Effector memory CD8-positive, alpha-beta T cell (primary cell): ENCODE results near the gene ZNF804B.

Source experiments
- ATAC-seq: fragments of 150-1000 bp; cut with Tn5 transposase; replicated peaks from 2 replicates; pipeline ENCODE4 v1.10.0; 2021; ENCODE audit warnings: mild to moderate bottlenecking, moderate library complexity
- DNase-seq, 3 experiments: peaks; one replicate each; pipeline ENCODE4 v3.0.0; 2021
- H3K27ac Mint-ChIP-seq, 2 donors: one replicate each; pipeline ENCODE4 v1.8.0; 2022; ENCODE audit warnings: mild to moderate bottlenecking in 2 of 2, mixed read lengths in 2 of 2, moderate library complexity in 2 of 2
- H3K27me3 Mint-ChIP-seq, 2 donors: one replicate each; pipeline ENCODE4 v1.8.0; 2022; ENCODE audit warnings: mixed read lengths in 2 of 2
- H3K36me3 Mint-ChIP-seq: one replicate; pipeline ENCODE4 v1.8.0; 2022; ENCODE audit warnings: mild to moderate bottlenecking, moderate library complexity, mixed read lengths; ENCODE audit not compliant: insufficient read depth
- H3K4me1 Mint-ChIP-seq, 2 donors: one replicate each; pipeline ENCODE4 v1.8.0; 2022; ENCODE audit warnings: low read depth in 2 of 2, mixed read lengths in 2 of 2
- H3K4me3 Mint-ChIP-seq, 2 donors: one replicate each; pipeline ENCODE4 v1.8.0; 2022; ENCODE audit warnings: mild to moderate bottlenecking in 2 of 2, mixed read lengths in 2 of 2, moderate library complexity in 2 of 2
- H3K9me3 Mint-ChIP-seq, 2 donors: one replicate each; pipeline ENCODE4 v1.8.0; 2022; ENCODE audit warnings: mixed read lengths in 2 of 2

ZNF804B gene

DNA sequence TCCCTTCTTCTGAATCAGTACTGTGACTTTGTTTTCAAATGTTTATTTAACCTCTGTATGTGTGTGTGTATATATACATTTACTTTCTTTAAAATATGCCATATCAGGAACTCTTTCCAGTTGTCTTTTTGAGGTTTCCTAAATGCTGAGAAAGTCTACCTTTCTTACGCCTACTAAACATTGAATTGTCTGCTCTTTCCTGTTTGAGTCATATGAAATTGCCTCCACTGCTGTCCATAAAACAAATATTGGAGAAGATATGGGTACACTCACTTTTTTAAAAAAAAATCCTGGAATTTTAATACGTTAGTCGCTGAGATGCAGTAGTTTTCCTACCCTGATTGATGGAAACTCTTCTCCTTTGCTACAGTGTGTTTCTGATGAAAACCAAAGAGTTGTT is 334.8 kb downstream of the ZNF804B start:
- DNase-seq, result no peak
- H3K36me3 Mint-ChIP-seq, result no peaks in the 10 kb centered on the region
- no peak overlapping the region for H3K27ac Mint-ChIP-seq
- no peak overlapping the region for H3K4me3 Mint-ChIP-seq
- peaks cover 0 to 2% of the 10 kb centered on the region in 2 donors for H3K9me3 Mint-ChIP-seq
- H3K27me3 Mint-ChIP-seq, result no peaks in the 10 kb centered on the region
- H3K4me1 Mint-ChIP-seq, result no peaks in the 10 kb centered on the region
- ATAC-seq, result no peak

DNA sequence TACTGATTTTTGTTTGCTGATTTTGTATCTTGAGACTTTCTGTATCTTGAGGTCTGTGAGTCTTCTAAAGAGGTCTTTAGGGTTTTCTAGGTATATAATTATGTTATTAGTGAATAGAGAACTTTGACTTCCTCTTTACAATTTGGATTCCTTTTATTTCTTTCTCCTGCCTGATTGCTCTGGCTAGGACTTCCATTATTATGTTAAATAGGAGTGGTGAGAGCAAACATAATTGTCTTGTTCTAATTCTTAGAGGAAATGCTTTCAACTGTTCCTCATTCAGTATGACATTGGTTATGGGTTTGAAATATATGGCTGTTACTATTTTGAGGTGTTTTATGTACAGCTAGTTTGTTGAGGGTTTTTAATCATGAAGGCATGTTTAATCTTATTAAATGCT is 344.1 kb downstream of the ZNF804B start:
- Mint-ChIP-seq H3K4me1 (no peaks in the 10 kb centered on the region), H3K27me3 (no peaks in the 10 kb centered on the region), H3K4me3 (no peak overlapping the region), H3K9me3 (peaks cover 8 to 11% of the 10 kb centered on the region in 2 donors), H3K36me3 (no peaks in the 10 kb centered on the region), H3K27ac (no peak overlapping the region)
- no peak for DNase-seq
- ATAC-seq, result no peak

DNA sequence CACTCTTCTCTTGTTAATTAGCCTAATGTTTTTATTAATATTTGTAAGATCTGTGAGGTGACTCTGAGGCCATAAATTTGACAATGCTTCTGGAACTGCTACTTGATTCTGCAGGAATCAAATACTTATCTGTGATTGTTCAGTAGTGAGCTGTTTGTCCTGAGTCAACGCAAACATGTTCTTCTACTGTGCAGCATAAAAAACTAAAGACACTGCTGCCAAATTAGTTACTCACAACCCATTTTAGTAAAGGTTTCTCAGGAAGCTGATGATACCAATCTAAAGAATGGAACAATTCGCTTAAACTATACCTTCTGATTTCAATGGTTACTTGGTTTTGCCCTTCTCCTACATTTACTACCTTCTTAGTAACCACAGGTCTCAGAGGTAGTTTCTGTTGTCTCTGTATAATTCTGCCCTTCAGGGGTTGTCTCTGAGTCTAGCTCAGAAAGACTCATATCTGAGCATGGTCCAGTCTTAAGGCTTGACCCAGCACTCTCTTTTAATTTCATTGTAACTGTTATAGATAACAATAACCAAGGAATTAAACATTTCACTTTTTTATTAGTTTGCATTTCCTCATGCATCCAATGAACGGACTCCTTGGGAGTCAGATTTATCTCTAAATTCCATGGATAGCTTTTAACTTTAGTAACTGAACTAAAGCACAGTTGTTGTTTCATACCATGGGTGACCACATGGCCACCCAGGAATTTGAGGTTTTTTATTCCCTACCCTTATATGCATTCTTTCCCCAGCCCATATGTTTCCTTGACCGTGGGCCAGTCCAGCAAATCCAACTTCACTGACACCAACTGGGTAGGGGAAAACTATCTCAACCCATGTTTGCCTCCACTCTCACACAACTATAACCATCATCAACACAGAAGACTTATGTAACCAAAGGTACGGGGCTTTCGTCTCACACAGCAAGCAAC is 345.5 kb downstream of the ZNF804B start:
- Mint-ChIP-seq H3K27ac (no peak overlapping the region), H3K4me3 (no peak overlapping the region), H3K9me3 (peaks cover 9 to 11% of the 10 kb centered on the region in 2 donors), H3K4me1 (no peaks in the 10 kb centered on the region), H3K27me3 (no peaks in the 10 kb centered on the region), H3K36me3 (no peaks in the 10 kb centered on the region)
- no peak for DNase-seq
- ATAC-seq, result no peak

DNA sequence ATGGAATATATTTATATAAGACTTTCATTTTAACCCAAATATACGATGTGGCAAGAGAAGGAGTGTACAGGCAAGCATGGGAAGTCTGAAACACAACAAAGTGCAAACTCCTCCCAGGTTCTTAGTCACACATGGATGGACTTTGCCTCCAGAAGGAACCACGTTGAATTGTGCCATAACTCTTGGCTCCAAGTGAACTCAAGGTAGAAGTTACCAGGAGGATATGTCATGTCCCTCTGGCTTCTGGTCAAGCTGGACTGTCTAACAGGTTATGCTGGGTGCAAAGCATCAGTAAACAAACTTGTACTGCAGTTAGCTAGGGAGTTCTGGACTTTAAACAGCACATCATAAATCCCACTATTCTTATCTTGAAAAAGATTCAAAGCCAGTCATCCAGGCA is 364.4 kb downstream of the ZNF804B start:
- H3K4me3 Mint-ChIP-seq, result no peak overlapping the region
- no peaks in the 10 kb centered on the region for H3K4me1 Mint-ChIP-seq
- no peak for ATAC-seq
- H3K36me3 Mint-ChIP-seq, result no peaks in the 10 kb centered on the region
- no peak overlapping the region for H3K27ac Mint-ChIP-seq
- H3K9me3 Mint-ChIP-seq, result peaks cover 6 to 9% of the 10 kb centered on the region in 2 donors
- no peaks in the 10 kb centered on the region for H3K27me3 Mint-ChIP-seq
- DNase-seq, result no peak

DNA sequence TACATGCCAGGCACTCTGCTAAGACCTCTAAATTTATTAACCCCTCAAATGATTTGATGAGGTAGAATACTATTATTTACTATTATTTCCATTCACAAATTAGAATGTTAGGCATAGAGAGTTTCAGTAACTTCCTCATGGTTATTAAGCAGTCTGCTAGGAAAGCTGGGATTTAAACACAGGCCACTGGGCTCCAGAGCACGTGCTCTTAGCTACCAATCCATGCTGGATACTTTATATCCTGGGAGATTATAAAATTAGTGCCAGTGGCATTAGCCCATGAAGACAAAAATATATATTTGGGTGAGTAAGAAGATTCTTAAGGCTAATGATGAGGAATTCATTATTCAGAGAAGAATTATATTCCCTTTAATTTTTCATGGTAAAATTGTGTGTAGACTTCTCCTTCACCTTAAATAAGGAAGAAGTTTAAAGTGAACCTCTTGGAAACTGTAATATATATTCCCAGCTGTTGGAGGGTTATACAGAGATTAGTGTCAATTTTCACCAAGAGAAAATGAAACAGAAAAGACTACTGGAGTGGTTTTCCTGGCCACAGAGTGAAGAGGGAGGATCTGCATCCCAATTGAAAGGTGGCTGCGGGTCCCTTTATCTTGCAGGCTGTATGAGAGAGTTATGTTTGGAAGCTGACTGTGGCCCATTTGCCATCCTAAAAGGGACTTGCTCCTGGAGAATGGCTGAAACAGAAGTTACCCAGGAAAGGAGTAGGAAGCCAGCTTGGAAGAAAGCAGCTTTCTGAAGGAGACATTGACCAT is 370.3 kb downstream of the ZNF804B start:
- Mint-ChIP-seq H3K4me1 (no peaks in the 10 kb centered on the region), H3K27ac (no peak overlapping the region), H3K4me3 (no peak overlapping the region), H3K27me3 (no peaks in the 10 kb centered on the region), H3K36me3 (no peaks in the 10 kb centered on the region), H3K9me3 (no peaks in the 10 kb centered on the region)
- DNase-seq, result no peak
- no peak for ATAC-seq

DNA sequence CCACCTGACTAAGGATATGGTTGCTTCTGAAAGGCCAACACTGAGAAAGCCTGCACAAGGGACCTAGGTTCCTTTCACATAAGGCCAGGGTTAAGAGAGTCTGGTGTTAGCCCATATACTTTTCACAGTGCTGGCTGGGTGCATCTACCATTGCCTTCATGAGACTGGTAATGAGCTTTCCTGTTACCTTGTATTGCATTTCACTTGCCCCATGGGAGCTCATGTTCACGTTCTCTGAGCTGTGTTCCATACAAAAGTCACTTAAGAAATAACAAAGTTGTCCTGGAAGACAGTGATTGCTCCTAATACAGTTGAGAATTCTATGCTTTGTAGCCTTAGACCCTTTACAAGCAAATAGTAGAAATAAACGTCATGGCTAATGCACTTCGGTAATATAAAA is 373.9 kb downstream of the ZNF804B start:
- DNase-seq (no peak), ATAC-seq (no peak)
- no peaks in the 10 kb centered on the region for H3K36me3 Mint-ChIP-seq
- H3K4me1 Mint-ChIP-seq, result no peaks in the 10 kb centered on the region
- H3K27ac Mint-ChIP-seq, result no peak overlapping the region
- no peak overlapping the region for H3K4me3 Mint-ChIP-seq
- peaks cover 1 to 4% of the 10 kb centered on the region in 2 donors for H3K9me3 Mint-ChIP-seq
- no peaks in the 10 kb centered on the region for H3K27me3 Mint-ChIP-seq

DNA sequence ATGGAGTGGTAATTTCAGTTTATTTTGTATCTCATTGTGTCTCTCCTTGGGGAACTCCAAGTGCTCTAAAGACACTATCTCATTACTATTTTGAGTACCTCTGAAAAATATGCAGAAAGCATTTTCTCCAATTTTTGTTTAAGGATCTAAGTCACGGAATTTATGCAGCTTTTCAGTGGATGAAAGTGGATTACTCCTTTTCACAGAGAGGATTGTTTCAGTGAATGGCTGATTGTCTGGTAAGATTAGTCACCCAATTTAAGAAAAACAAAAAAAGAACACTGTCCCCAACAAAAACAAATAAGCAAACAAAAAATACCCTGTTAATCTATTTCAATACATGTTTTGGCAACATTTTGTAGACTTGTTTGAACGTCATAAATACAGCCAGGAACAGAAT is 374.3 kb downstream of the ZNF804B start:
- no peak for DNase-seq
- no peak overlapping the region for H3K27ac Mint-ChIP-seq
- ATAC-seq, result no peak
- no peaks in the 10 kb centered on the region for H3K4me1 Mint-ChIP-seq
- H3K36me3 Mint-ChIP-seq, result no peaks in the 10 kb centered on the region
- H3K9me3 Mint-ChIP-seq, result peaks cover 6 to 9% of the 10 kb centered on the region in 2 donors
- H3K4me3 Mint-ChIP-seq, result no peak overlapping the region
- no peaks in the 10 kb centered on the region for H3K27me3 Mint-ChIP-seq

DNA sequence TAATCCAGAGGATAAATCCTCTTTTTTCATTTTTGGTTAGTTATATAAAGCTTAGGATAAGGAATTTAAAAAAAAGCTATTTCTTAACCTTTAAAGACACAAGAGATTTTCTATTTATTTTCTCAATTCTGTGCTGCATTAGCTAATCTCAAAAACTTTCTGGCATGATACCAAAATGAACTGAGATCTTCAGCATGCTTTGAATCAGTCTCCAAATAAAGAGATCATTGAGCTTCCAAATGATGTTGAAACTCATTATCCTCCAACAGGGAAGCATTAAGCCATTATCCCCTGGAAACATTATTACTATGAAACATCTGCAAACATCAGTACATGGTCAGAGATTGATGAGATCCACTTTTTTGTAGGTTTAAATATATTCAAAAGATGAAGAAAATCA is 386.3 kb downstream of the ZNF804B start:
- DNase-seq, result no peak
- Mint-ChIP-seq H3K4me1 (no peaks in the 10 kb centered on the region), H3K4me3 (no peak overlapping the region), H3K27ac (no peak overlapping the region), H3K36me3 (no peaks in the 10 kb centered on the region), H3K27me3 (no peaks in the 10 kb centered on the region), H3K9me3 (peaks cover 0 to 1% of the 10 kb centered on the region in 2 donors)
- ATAC-seq, result no peak

DNA sequence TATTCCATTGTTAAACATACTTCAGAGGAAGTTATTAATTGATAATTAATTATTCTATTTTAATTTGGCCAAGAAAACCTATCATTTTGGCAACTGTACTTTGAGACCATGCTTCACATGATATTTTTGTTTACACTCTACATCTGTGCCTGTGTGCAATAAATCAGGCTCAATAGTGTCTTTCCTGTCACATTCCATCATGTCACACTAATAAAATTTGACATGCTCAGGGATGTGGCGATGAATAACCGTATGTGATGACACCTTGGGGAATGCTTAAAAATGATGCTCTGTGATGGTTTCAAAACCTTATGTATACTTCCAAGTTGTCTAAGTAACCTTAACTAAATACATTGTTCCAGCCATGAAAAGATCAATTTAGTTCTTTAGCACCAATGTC is 400.6 kb downstream of the ZNF804B start:
- ATAC-seq (no peak), DNase-seq (no peak)
- H3K4me3 Mint-ChIP-seq, result no peak overlapping the region
- no peaks in the 10 kb centered on the region for H3K36me3 Mint-ChIP-seq
- peaks cover 0 to 7% of the 10 kb centered on the region in 2 donors for H3K9me3 Mint-ChIP-seq
- no peak overlapping the region for H3K27ac Mint-ChIP-seq
- H3K27me3 Mint-ChIP-seq, result no peaks in the 10 kb centered on the region
- H3K4me1 Mint-ChIP-seq, result no peaks in the 10 kb centered on the region

DNA sequence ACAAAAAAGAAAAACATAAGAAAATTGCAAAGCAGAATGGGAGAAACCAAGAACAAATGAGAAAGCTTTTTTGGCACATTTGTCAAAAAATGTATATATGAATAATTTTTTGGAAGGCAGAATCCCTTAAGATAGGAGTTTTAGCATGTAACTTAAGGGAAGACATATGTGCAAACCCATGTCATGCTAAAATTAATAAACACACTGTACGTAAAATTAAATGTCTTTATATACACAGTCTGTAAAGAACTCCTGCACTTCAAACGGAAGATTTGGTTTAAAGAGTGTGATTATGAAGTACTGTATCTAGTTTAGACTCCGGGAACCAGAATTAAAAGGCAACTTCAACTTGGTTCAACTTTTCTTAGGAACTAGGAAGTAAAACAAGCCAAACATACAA is 405.9 kb downstream of the ZNF804B start:
- H3K4me1 Mint-ChIP-seq, result no peaks in the 10 kb centered on the region
- ATAC-seq (no peak), DNase-seq (no peak)
- H3K27ac Mint-ChIP-seq, result no peak overlapping the region
- no peaks in the 10 kb centered on the region for H3K9me3 Mint-ChIP-seq
- no peaks in the 10 kb centered on the region for H3K36me3 Mint-ChIP-seq
- no peak overlapping the region for H3K4me3 Mint-ChIP-seq
- no peaks in the 10 kb centered on the region for H3K27me3 Mint-ChIP-seq

DNA sequence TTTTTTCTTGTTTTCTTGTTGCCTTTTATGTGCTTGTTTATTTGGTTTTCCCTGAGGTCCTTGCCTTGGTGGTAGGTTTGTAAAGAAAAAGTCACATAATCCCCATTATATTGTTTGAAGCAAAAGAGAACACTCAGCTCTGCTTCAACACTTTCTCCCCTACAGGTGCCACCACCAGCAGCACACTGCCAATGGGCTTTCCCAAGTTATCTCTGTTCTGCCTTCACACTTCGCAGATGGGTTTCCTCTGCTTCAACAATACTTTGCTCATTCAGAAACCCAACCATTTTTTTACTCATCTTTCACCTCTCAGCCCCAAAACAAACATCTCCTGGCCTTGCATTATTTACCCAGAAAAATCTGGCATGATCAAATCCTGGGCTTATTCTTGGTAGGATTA is 411.1 kb downstream of the ZNF804B start:
- no peak overlapping the region for H3K27ac Mint-ChIP-seq
- ATAC-seq (no peak), DNase-seq (no peak)
- H3K4me1 Mint-ChIP-seq, result no peaks in the 10 kb centered on the region
- peaks cover 0 to 2% of the 10 kb centered on the region in 2 donors for H3K9me3 Mint-ChIP-seq
- no peak overlapping the region for H3K4me3 Mint-ChIP-seq
- no peaks in the 10 kb centered on the region for H3K36me3 Mint-ChIP-seq
- H3K27me3 Mint-ChIP-seq, result no peaks in the 10 kb centered on the region

DNA sequence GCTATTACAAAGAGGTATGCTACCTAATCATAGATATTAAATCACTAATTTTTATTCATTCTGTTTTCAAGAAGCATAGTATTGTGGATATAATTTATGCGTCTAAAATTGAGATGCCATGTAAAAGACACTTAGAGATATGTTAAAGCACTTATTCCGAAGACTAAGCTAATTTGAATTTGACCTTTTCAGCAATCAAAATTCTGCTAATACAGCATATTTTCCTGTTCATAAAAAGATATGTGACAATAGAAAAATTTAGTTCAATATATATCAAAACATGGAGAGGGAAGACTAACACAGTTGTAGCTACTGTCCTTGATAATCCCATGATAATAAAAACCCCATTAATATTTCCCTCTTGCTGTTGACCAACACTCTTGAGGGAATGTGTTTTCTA is 422.6 kb downstream of the ZNF804B start:
- Mint-ChIP-seq H3K36me3 (no peaks in the 10 kb centered on the region), H3K27ac (no peak overlapping the region), H3K4me1 (no peaks in the 10 kb centered on the region), H3K9me3 (peaks cover 6 to 18% of the 10 kb centered on the region in 2 donors), H3K27me3 (no peaks in the 10 kb centered on the region), H3K4me3 (no peak overlapping the region)
- ATAC-seq (no peak), DNase-seq (no peak)

DNA sequence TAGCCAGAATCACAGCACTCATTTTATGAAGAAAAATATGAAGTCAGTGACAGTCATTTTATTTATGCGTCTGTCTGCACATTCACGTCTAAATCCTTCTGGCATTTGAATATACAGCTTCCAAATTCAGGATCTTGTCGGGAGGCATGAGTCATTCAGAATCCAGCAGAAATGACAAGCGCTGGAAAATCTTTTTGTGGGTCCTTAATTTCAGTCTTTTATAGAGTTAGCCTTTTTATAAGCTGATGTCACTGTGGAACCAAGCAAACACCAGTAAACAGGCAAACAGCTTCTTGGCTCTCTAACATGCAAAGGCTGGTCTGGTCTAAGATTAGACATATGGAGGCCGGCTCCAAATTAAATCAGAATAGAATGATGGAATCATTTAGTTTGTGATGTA is 424.2 kb downstream of the ZNF804B start:
- no peak overlapping the region for H3K4me3 Mint-ChIP-seq
- no peaks in the 10 kb centered on the region for H3K4me1 Mint-ChIP-seq
- H3K27me3 Mint-ChIP-seq, result no peaks in the 10 kb centered on the region
- H3K9me3 Mint-ChIP-seq, result peaks cover 6 to 19% of the 10 kb centered on the region in 2 donors
- DNase-seq, result no peak
- no peaks in the 10 kb centered on the region for H3K36me3 Mint-ChIP-seq
- H3K27ac Mint-ChIP-seq, result no peak overlapping the region
- no peak for ATAC-seq

DNA sequence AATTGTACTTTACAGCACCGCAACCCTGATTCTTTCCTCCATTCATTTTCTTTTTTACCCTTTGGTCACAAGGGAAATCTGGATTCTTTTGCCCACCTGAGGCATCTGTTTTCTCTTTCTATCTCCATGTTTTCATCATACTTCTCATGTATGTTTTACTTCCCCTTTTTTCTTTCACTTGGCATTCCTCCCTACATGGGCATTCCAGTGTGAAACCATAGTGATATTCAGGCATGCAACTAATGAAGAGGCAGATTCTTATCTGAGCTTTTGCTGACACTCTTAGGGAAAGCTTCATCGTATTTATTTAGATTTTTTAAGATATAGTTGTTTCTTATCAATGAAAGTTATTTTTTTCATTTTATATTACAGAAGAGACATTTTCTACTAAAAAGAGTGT is 441.3 kb downstream of the ZNF804B start:
- Mint-ChIP-seq H3K4me3 (no peak overlapping the region), H3K27me3 (no peaks in the 10 kb centered on the region), H3K9me3 (peaks cover 13% of the 10 kb centered on the region in 2 donors), H3K36me3 (peaks cover 3% of the 10 kb centered on the region), H3K27ac (no peak overlapping the region), H3K4me1 (no peaks in the 10 kb centered on the region)
- ATAC-seq (no peak), DNase-seq (no peak)
